Renal cortical epithelial cell (primary cell): ENCODE measurements around the gene ST6GALNAC3. TPM values are rescaled to one million over a fixed set of nuclear protein-coding genes. Genes with fewer than 3 reads are reported as not detected.

Experiments used
- DNase-seq: peaks from one replicate; pipeline ENCODE4 v3.0.0-alpha.2; 2011; ENCODE audit warnings: low read depth
- total RNA-seq: library from RNA; depleted of rRNA; stranded (reverse); fragments of >200 nt; gene quantifications from 2 replicates; pipeline ENCODE4 v1.2.3, GENCODE V29; 2014

ST6GALNAC3 gene
- total RNA-seq, 1 donor from 2014 or later, result 0.50 TPM

GRCh38 chr1:76426606-76427005, 352.1 kb downstream of the ST6GALNAC3 start:
- DNase-seq, result no peak

DNA sequence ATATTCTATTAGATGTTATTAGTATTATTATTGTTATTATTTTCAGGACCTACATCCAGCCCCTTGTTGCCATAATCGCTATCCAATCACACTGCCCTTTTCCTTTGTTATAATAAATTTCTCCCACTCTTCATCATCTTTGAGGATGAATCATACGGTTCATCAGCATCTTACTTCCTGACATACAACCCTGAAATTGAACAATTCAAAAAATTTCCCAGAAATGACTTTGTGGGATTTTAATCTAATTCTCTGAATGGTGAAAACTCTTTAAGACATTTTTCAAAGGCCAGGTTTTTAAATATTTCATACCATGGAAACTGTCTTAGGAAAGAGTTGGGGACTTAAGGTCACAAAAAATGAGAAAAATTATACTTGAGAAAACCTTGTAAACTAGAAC, 353.5 kb downstream of the ST6GALNAC3 start:
- DNase-seq, result no peak

DNA sequence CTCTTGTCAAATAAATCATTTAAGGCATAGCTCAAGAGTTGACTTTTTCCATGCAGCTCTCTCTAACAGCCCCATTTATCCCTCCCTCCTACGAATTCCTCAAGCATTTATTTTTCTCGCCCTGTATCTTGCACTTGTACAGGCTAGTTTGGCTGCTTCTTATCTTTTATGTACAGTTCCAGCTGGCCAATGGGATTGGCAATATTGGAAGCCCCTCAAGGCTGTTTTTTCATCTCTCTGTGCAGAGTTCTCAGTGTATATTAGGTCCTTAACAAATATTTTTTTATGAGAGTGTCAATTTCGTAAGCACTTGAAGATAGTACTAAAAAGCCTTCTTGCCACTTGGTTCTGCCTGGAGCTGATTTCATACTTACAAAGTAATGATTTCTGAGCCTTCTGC, 356.0 kb downstream of the ST6GALNAC3 start:
- DNase-seq, result no peak

DNA sequence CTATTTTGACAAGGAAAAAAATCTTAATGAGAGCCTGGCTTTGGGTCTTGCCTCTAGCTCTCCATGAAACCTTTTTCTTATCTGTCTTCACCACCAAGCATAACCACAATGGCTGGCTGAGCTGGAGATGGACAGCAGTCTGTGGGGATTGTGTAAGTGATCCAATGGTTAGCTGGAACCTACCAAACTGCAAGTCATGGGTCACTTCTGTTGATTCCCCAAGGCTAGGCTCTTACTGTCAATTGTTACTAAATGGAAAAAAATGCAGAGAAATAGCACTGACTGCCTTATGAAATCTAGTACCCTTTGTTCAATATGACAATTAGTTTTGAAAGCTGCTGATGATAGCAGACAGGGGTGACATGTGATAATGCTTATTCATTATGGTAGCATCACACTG, 359.0 kb downstream of the ST6GALNAC3 start:
- DNase-seq, result peak; percentile 15

DNA sequence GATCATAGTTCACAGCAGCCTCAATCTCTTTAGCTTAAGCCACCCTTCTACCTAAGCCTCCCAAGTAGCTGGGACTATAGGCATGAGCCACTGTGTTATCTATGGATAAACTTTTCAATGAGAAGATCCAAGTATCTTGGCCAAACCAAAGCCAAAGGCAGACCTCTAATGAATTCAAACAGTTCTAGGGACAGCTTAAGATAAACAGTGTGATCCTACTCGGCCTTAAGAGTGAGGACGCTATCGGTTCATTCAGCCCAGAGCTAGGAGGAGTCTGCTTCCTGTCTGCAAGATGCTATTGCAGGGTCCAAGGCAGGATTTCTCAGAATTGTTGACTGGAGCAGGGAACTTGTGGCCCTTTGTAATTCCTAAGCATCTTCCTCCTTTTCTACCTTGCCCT, 368.7 kb downstream of the ST6GALNAC3 start:
- no peak for DNase-seq

DNA sequence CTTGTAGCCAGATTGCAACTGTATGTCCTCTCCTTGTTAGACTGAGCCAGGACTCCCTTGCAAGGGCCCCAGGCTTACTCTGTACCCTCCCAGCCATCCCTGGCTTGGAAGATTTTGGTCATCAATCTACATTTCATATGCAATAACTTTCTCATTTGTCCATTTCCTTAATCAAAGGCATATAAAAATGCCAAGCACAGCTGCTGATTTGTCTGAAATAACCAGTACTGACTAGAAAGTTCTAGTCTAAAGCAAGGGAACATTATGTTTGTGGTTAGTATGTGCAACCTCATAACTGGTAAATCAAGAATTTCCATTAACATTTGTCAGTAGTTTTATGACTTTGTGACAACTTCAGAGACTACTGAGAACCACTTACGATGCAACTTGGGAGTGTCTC, 370.2 kb downstream of the ST6GALNAC3 start:
- peak; percentile 16 for DNase-seq

GRCh38 chr1:76450229-76450628, 375.7 kb downstream of the ST6GALNAC3 start:
- DNase-seq, result no peak

DNA sequence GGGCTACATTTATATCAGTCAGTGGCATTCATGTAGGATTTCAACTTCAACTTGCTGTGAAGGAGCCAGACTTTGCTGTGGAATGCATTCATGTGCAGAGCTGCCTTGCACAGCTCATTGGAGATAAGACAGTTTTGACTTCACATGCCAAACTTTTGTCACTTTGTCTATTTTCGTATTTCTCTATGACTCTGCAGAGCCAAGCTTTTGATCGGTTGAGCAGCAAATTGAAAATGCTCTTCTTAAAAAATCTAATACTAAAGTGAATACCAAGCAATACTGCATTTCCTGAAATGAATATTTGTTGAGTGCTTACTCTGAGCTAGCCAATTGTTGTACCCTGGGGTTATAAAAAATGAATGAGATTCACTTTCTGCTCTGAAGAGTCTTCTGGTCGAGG, 388.7 kb downstream of the ST6GALNAC3 start:
- no peak for DNase-seq

DNA sequence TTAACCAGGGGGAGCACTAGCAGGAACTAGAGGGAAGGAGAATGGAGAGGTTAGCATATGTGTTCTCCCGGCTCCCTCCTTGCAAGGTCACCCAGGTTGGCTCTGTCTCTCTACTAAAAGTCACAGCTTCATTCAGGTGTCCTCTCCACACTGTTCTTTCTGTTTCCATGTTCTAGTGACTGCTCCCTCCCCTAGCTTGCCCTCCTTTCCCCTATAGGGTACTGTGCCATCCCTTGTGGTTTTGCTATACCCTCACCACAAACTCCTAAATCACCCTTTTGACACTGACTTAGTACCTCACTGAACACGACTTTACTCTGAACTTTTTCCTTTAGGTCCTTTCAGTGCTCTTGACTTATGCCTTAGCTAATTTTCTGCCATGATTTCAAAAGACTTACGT, 389.3 kb downstream of the ST6GALNAC3 start:
- no peak for DNase-seq

GRCh38 chr1:76465030-76465429, 390.5 kb downstream of the ST6GALNAC3 start:
- DNase-seq, result peak; percentile 4

DNA sequence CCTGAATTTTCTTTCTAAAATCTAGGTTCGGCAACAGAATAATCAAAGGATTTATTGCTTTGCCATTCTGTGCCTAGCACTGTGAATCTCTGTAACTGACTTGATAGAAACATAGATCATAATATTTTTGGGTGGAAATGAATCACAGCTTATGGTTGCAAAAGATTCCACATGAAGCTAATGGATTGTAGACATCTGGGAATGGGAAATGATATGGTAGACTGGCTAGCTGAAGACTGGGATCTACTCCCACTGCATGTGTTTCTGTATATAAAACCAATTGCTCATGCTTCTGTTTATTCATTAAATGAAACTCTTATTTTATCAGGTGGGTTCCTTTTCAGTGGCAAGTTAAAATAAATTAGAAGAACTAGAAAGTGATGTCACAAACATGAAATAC, 395.6 kb downstream of the ST6GALNAC3 start:
- DNase-seq, result no peak

DNA sequence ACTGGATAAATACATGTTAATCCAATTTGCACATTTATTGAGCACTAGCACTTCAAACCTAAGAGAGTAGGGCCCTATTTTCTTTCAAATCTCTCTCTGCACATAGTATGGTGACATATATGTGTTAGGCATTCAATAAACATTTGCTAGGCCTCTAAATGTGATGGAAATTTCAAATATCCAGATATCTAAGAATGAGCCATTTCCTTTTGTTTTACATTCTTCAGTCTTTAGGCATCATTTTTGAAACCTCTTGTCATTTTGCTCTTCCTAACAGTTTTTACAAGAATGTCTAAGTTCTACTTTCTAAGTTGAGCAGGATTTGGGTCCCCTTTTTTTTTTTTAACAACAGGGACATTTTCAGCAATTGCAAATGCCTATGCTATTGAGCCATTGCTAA, 397.0 kb downstream of the ST6GALNAC3 start:
- DNase-seq, result no peak

- no peak for DNase-seq
These were observed 399.0 kb downstream of the ST6GALNAC3 start for GRCh38 chr1:76473591-76473990.

- DNase-seq, result no peak
These were observed 400.4 kb downstream of the ST6GALNAC3 start for GRCh38 chr1:76474922-76475321.

- no peak for DNase-seq
These were observed 402.6 kb downstream of the ST6GALNAC3 start for GRCh38 chr1:76477156-76477555.

DNA sequence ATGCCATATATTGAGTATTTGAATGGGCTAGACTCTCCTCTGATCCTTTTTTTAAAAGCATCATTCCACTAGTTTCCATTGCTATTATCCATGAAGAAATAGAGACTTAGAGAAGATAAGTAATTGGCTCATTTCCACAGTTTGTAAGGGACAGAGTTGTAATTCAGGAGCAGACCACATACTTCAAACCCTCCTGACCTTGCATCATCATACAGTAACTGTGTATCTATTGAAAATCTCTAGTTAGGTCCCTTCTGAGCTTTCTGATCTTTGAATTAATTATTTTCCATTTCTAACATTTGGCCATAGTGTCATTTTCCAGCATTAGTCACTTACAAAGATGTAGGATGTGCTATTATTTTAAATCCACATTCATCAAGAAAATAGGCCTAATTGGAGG, 406.3 kb downstream of the ST6GALNAC3 start:
- no peak for DNase-seq

- DNase-seq, result no peak
These were observed 407.1 kb downstream of the ST6GALNAC3 start for GRCh38 chr1:76481672-76482071.

GRCh38 chr1:76482272-76482671, 407.7 kb downstream of the ST6GALNAC3 start:
- DNase-seq, result no peak

- no peak for DNase-seq
These were observed 417.2 kb downstream of the ST6GALNAC3 start for GRCh38 chr1:76491737-76492136.

DNA sequence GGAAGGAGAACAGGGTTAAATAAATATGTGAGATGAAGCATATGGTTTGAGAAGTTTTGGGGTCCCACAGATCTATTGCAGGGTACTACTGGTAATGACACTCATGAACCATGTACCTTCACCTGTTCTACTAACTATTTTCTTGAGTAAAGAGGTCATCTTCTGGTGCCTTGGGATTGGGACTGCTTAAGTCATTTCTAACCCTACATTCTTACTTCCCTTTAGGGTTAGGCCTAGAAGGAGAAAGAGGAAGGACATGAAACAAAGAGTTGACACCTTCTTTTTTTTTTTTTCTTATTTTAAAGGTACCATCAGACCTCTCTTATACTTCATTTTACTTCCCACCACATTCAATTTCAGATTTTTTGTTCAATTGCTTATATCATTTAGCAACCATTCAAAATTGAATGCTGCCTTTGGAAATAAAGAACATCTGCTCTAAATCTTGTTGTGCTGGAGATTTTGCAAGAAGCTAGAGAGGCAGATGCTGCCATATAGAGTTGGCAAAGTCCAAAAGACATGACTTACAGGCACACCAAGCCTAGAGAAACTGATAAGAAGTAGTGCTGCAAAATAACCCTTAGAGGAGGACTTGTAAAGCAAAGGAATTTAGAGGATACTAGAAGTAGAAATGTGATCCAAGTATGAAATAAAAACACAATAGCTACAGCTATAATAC, 418.3 kb downstream of the ST6GALNAC3 start:
- no peak for DNase-seq

DNA sequence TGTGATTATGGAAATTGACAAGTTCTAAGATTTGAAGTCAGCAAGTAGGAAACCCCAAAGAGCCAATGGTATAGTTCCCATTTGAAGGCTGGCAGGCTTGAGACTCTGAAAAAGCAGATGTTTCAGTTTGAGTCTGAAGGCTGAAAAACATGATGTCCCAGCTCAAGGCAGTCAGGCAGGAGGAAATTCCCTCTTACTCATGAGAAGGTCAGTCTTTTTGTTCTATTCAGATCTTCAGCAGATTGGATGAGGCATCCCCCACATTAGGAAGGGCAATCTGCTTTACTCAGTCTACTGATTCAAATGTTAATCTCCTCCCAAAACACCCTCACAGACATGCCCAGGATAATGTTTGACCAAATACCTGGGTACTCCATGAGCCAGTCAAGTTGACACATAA, 420.3 kb downstream of the ST6GALNAC3 start:
- DNase-seq, result peak; percentile 15

DNA sequence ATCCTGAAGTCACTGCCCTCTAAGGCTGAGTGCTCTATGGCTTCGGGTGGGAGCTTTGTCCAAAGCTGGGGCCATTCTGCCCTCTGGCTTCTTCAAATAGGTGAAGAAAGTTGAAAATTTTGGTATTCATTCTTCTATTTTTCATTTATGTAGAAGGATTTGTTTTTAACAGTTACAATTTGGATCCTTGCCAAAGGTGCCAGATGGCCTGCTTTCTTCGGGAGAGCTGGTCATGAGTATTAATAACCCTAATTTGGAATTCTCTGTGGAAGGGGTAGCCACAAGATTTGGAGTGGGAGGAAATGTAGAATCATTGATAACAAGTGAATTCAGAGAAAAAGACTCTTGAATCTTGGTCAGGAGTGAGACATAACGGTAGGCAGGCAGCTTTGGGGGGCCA, 422.3 kb downstream of the ST6GALNAC3 start:
- no peak for DNase-seq

DNA sequence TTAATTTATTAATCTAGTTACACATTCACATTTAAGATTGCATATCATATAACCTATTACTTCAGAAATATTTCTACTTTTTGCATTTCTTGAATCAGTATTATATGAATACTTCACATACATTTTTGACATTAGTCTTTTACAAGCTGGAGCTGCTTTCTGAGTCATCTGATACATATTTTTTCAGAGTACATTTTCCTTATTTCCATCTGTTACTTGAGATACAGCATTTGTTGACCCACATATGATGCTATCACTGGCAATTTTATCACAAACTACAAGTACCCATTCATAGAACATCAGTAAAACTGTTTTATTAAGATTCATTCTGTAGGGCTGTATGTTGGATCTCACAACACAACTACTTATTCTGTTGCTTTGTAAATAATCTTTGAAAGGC, 425.6 kb downstream of the ST6GALNAC3 start:
- DNase-seq, result no peak

DNA sequence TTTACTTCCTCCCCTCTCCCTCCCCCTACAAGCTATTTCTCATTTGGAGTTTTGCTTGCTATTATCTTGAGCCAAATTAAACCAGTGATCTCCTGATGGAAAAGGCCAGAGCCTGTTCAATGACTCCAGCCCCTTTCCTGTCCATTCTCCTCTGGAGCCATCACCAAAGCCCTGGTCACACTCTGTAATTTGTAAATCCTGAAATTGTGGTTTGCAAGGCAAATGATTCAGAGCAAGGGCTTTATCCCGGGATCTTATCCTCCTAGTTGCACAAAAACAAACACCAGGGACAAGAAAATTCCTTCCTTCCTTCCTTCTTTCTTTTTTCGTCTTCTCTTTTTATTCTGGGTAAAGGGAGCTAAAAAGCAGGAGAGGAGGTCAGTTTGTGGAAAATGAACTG, 426.6 kb downstream of the ST6GALNAC3 start:
- DNase-seq, result no peak
